ENCODE measurements around the gene PTPN6. TPM values are rescaled to one million over a fixed set of nuclear protein-coding genes. Genes with fewer than 3 reads are reported as not detected.
A peak's percentile ranks its signal among the peaks of the same experiment; 100 is the strongest.

The PTPN6 gene
- total RNA-seq, 4 donors from 2014 or later, result 11.9 to 31.5 (median 20.8) TPM

DNA sequence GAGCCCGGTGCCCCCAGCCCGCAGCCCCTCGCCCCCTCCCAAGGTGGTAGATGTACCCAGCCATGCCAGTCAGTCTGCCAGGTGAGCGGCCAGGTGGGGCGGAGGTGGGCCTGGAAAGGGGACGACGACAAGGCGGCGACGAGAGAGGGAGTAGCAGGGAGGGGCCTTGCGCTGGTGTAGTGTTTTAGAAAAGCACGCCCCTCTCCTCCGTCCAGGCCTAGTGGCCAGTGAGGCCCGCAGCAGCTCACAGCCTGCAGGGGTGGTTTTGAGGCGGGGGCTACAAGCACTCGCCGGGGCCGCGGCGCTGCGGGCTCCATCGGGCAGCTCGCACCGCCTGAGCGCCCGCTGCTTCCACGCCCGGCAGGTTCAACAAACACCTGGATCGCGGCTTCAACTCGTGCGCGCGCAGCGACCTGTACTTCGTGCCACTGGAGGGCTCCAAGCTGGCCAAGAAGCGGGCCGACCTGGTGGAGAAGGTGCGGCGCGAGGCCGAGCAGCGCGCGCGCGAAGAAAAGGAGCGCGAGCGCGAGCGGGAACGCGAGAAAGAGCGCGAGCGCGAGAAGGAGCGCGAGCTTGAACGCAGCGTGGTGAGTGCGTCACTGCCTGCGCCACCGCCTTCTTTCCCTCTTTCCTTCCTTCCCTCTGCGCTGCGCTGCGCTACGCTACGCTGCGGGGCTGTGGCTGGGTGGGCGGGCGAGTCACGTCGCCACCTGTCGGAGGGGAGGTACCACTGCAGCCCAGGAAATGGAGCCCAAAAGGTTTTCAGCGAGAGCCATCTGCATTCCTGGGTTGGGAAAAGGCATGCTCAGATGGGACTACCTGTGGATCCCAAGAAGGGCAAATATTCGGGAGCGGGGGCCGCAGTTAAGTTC lies 13.4 kb upstream of the PTPN6 start:
- 0 to 1% methylated on average over 36 to 56 of the region's 80 CpGs for WGBS, 2 donors
- Histone ChIP-seq H3K4me3 (peak overlapping the region; percentile 60 to 80 (median 62)), H3K27me3 (no peaks in the 10 kb centered on the region), H3K36me3 (peaks cover 0 to 64% (median 9%) of the 10 kb centered on the region in 3 donors), H3K9me3 (no peaks in the 10 kb centered on the region), H3K27ac (peak overlapping the region; percentile 91 to 96 (median 92)), H3K4me1 (peaks cover 0 to 74% (median 27%) of the 10 kb centered on the region in 4 donors)
- TF ChIP-seq, protein P1, sequence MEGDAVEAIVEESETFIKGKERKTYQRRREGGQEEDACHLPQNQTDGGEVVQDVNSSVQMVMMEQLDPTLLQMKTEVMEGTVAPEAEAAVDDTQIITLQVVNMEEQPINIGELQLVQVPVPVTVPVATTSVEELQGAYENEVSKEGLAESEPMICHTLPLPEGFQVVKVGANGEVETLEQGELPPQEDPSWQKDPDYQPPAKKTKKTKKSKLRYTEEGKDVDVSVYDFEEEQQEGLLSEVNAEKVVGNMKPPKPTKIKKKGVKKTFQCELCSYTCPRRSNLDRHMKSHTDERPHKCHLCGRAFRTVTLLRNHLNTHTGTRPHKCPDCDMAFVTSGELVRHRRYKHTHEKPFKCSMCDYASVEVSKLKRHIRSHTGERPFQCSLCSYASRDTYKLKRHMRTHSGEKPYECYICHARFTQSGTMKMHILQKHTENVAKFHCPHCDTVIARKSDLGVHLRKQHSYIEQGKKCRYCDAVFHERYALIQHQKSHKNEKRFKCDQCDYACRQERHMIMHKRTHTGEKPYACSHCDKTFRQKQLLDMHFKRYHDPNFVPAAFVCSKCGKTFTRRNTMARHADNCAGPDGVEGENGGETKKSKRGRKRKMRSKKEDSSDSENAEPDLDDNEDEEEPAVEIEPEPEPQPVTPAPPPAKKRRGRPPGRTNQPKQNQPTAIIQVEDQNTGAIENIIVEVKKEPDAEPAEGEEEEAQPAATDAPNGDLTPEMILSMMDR (IDR thresholded peaks at IDR 0.05), result peak; percentile 95 to 98 (median 97)
- TF ChIP-seq EP300 (IDR thresholded peaks at IDR 0.05), result peak; percentile 55 to 100
- TF ChIP-seq POLR2A (IDR thresholded peaks at IDR 0.05), result peak; percentile 44 to 91
- DNase-seq (ENCODE audit: low spot score in 2 of 2), result peak; percentile 78 to 80

DNA sequence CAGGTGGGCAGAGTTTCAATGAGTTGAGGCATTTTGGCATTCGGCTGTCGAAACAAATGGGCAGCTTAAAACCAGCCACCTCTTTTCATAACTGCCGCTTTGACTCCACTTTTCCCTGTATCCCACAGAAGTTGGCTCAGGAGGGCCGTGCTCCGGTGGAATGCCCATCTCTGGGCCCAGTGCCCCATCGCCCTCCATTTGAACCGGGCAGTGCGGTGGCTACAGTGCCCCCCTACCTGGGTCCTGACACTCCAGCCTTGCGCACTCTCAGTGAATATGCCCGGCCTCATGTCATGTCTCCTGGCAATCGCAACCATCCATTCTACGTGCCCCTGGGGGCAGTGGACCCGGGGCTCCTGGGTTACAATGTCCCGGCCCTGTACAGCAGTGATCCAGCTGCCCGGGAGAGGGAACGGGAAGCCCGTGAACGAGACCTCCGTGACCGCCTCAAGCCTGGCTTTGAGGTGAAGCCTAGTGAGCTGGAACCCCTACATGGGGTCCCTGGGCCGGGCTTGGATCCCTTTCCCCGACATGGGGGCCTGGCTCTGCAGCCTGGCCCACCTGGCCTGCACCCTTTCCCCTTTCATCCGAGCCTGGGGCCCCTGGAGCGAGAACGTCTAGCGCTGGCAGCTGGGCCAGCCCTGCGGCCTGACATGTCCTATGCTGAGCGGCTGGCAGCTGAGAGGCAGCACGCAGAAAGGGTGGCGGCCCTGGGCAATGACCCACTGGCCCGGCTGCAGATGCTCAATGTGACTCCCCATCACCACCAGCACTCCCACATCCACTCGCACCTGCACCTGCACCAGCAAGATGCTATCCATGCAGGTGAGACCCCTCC lies 12.6 kb upstream of the PTPN6 start:
- 73 to 76% methylated on average over 23 to 32 of the region's 32 CpGs for WGBS, 2 donors
- Histone ChIP-seq H3K4me3 (peak overlapping the region in 3 of 4 donors; percentile 60 to 80 (median 62)), H3K27me3 (no peaks in the 10 kb centered on the region), H3K27ac (peak overlapping the region; percentile 91 to 96 (median 92)), H3K4me1 (peaks cover 0 to 74% (median 29%) of the 10 kb centered on the region in 4 donors), H3K36me3 (peaks cover 0 to 62% (median 9%) of the 10 kb centered on the region in 3 donors), H3K9me3 (no peaks in the 10 kb centered on the region)
- TF ChIP-seq, protein P1 (IDR thresholded peaks at IDR 0.05), result no peak
- TF ChIP-seq POLR2A (IDR thresholded peaks at IDR 0.05) (no peak), EP300 (IDR thresholded peaks at IDR 0.05) (no peak)
- no peak for DNase-seq (ENCODE audit: low spot score in 2 of 2)

DNA sequence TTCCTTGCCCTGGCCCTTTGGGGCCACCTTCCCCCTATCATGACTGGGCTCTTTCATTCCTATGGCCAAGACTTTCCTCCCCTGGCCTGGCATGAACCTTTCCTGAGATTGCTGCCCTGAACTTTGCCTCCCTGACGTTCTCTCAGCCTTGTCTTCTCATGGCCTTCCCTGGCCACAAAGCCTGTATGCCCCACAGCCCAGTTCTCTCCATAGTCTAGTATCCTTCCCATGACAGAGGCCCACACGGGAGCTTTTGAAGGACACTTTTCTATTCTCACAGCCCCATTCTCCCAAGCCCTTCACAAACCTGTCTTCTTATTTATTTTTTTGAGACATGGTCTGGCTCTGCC lies 12.0 kb upstream of the PTPN6 start:
- H3K27me3 ChIP-seq, result no peaks in the 10 kb centered on the region
- TF ChIP-seq, protein P1 (IDR thresholded peaks at IDR 0.05), result no peak
- TF ChIP-seq POLR2A (IDR thresholded peaks at IDR 0.05), result no peak
- TF ChIP-seq EP300 (IDR thresholded peaks at IDR 0.05), result no peak
- 66 to 72% methylated on average over 2 of the region's 2 CpGs for WGBS, 2 donors
- no peak for DNase-seq (ENCODE audit: low spot score in 2 of 2)
- peaks cover 0 to 69% (median 26%) of the 10 kb centered on the region in 4 donors for H3K4me1 ChIP-seq
- H3K9me3 ChIP-seq, result no peaks in the 10 kb centered on the region
- peak overlapping the region in 2 of 4 donors; percentile 91 to 96 for H3K27ac ChIP-seq
- no peak overlapping the region for H3K4me3 ChIP-seq
- peaks cover 0 to 56% (median 9%) of the 10 kb centered on the region in 3 donors for H3K36me3 ChIP-seq

DNA sequence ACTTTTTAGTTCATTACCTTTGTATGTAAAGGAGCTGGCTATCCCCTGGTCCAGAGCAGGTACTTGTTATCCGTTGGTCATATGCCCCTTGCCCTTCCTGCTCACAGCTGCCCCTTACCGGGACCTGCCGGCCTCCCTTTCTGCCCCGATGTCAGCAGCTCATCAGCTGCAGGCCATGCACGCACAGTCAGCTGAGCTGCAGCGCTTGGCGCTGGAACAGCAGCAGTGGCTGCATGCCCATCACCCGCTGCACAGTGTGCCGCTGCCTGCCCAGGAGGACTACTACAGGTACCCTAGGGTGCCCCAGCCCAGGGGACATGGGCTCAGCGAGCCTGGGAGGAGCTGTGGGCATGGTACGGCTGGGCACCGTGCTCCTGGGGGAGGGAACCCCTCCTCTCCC lies 9.9 kb upstream of the PTPN6 start:
- peak overlapping the region in 1 of 4 donors; percentile 98 for H3K27ac ChIP-seq
- TF ChIP-seq EP300 (IDR thresholded peaks at IDR 0.05), result peak in 1 of 2 donors; percentile 9
- no peak for TF ChIP-seq POLR2A (IDR thresholded peaks at IDR 0.05)
- TF ChIP-seq, protein P1 (IDR thresholded peaks at IDR 0.05), result no peak
- DNase-seq (ENCODE audit: low spot score in 2 of 2), result no peak
- no peaks in the 10 kb centered on the region for H3K9me3 ChIP-seq
- peaks cover 0 to 43% (median 3%) of the 10 kb centered on the region in 3 donors for H3K36me3 ChIP-seq
- no peak overlapping the region for H3K4me3 ChIP-seq
- 83 to 84% methylated on average over 11 of the region's 12 CpGs for whole genome bisulfite sequencing, 2 donors
- H3K27me3 ChIP-seq, result no peaks in the 10 kb centered on the region
- peaks cover 0 to 64% (median 36%) of the 10 kb centered on the region in 4 donors for H3K4me1 ChIP-seq

Measured in tibial nerve (tissue), 4 donors.